GM23248 (cell line): ENCODE results near the gene TMEM178B.
"Not testable (repeated sequence)": the region's sequence is repeated elsewhere in the genome, so short reads cannot be mapped to it uniquely, and the experiment has no call there.

Experiments
- EZH2 ChIP-seq: fragments of 200-600 bp; sonication (generic); IDR thresholded peaks from 2 replicates; pipeline ENCODE4 v1.6.1; 2018; ENCODE audit warnings: antibody characterized with exemption, mild to moderate bottlenecking; ENCODE audit not compliant: insufficient read depth, poor library complexity, severe bottlenecking
- EZH2phosphoT487 ChIP-seq: fragments of 200-600 bp; sonication (generic); IDR thresholded peaks from 2 replicates; pipeline ENCODE4 v1.6.1; 2018; ENCODE audit warnings: antibody characterized with exemption, moderate library complexity, mild to moderate bottlenecking, low read depth; ENCODE audit not compliant: insufficient read depth

- TF ChIP-seq EZH2phosphoT487, EZH2: not testable (repeated sequence)
These were observed 121.9 kb downstream of the TMEM178B start for GRCh38 chr7:141195722-141196121.
